ENCODE results near the gene REEP2. TPM values are rescaled to one million over a fixed set of nuclear protein-coding genes. Genes with fewer than 3 reads are reported as not detected.

REEP2 gene
- total and polyA plus RNA-seq, 2 experiments from 2014 or later, result 20.5 to 29.8 TPM

- TF ChIP-seq POLR2AphosphoS5 (IDR thresholded peaks at IDR 0.05; ENCODE audit: low read depth) (no peak), STAT1 (IDR thresholded peaks at IDR 0.05; ENCODE audit: unreplicated experiment) (no peak), REST (IDR thresholded peaks at IDR 0.05; ENCODE audit: unreplicated experiment) (no peak), ZNF114 (CRISPR knock-in tag; IDR thresholded peaks at IDR 0.05) (no peak), JUNB (IDR thresholded peaks at IDR 0.05; ENCODE audit: unreplicated experiment) (no peak), ETS1 (IDR thresholded peaks at IDR 0.05) (no peak), NANOG (IDR thresholded peaks at IDR 0.05; ENCODE audit: borderline replicate concordance) (no peak), CREB1 (CRISPR knock-in tag; IDR thresholded peaks at IDR 0.05; ENCODE audit: low read depth) (no peak), ZNF462 (CRISPR knock-in tag; IDR thresholded peaks at IDR 0.05) (no peak), ZNF331 (CRISPR knock-in tag; IDR thresholded peaks at IDR 0.05; ENCODE audit: low read depth) (no peak)
- Mint-ChIP-seq H3K9me3 (peaks cover 1% of the 10 kb centered on the region; the same call in 2 of the 3 replicates), H3K36me3 (ENCODE audit: low read depth) (peaks cover 2% of the 10 kb centered on the region), H3K27ac (no peak overlapping the region), H3K4me3 (peak overlapping the region; percentile 26; the same call in 1 of the 3 replicates), H3K4me1 (peaks cover 24% of the 10 kb centered on the region), H3K27me3 (ENCODE audit: insufficient read depth, low read depth, poor library complexity) (peaks cover 17% of the 10 kb centered on the region)
- no peak overlapping the region for H3K4me3 ChIP-seq
- 0 out of 2 replicates have a peak, but pooled peaks cover 4% of the 10 kb centered on the region for H4K20me1 ChIP-seq (replicated peaks; ENCODE audit: insufficient read depth)
- H3F3A ChIP-seq (replicated peaks; ENCODE audit: low read depth), result no peaks in the 10 kb centered on the region; the same call in 1 of the 2 replicates
- H3K36me3 ChIP-seq (ENCODE audit: insufficient read depth), result no peaks in the 10 kb centered on the region
- ATAC-seq (no peak), DNase-seq (ENCODE audit: low spot score) (peak; percentile 36)
- H2AFZ ChIP-seq, result no peak overlapping the region
- H3K4me1 ChIP-seq (ENCODE audit: insufficient read depth), result no peaks in the 10 kb centered on the region
- H3K4me2 ChIP-seq, result no peak overlapping the region
- peaks cover 10% of the 10 kb centered on the region for H3K27me3 ChIP-seq (ENCODE audit: insufficient read depth)
- H3K27ac ChIP-seq (ENCODE audit: low read depth), result no peak overlapping the region
- no peaks in the 10 kb centered on the region for H3K79me2 ChIP-seq (replicated peaks; ENCODE audit: insufficient read depth)
- no peaks in the 10 kb centered on the region for H3K9me2 ChIP-seq (ENCODE audit: insufficient read depth)
Measured at GRCh38 chr5:138461343-138462125, 22.7 kb downstream of the REEP2 start.

All from GM23338 (cell line).